Testis (tissue), 3 donors: ENCODE measurements around the gene RELA. TPM values are rescaled to one million over a fixed set of nuclear protein-coding genes. Genes with fewer than 3 reads are reported as not detected.
A peak's percentile ranks its signal among the peaks of the same experiment; 100 is the strongest.
"Not testable (repeated sequence)": the region's sequence is repeated elsewhere in the genome, so short reads cannot be mapped to it uniquely, and the experiment has no call there.

Experiments used
- DNase-seq: peaks from one replicate; pipeline ENCODE4 v3.0.0-alpha.2; 2019
- H3K27ac ChIP-seq, 2 donors: fragments of 200-600 bp; sonication (generic); one replicate each; pipeline ENCODE4 v1.5.1; 2019
- H3K27me3 ChIP-seq: fragments of 200-600 bp; sonication (generic); one replicate; pipeline ENCODE4 v1.5.1; 2019
- H3K36me3 ChIP-seq: fragments of 200-600 bp; sonication (generic); one replicate; pipeline ENCODE4 v1.5.1; 2017; ENCODE audit warnings: low read depth; ENCODE audit errors: missing control alignments
- H3K4me1 ChIP-seq: fragments of 200-600 bp; sonication (generic); one replicate; pipeline ENCODE4 v1.5.1; 2019
- H3K4me3 ChIP-seq, 2 donors: fragments of 200-600 bp; sonication (generic); one replicate each; pipeline ENCODE4 v1.5.1; 2017 to 2019
- H3K9me3 ChIP-seq: fragments of 200-600 bp; sonication (generic); one replicate; pipeline ENCODE4 v1.5.1; 2017
- POLR2A ChIP-seq: fragments of 450-650 bp; IDR thresholded peaks from one replicate; pipeline ENCODE4 v1.6.1; 2017; ENCODE audit warnings: antibody characterized with exemption, mild to moderate bottlenecking, moderate library complexity
- WGBS, 2 donors: methylation state at CpG; one replicate each; pipeline ENCODE4 v1.1.5; 2018; 5-methylcytosine and 5-hydroxymethylcytosine counted together
- intact Hi-C: fragments of 100-400 bp; cut with DNase I; formaldehyde crosslinking; loops from one replicate; pipeline ENCODE4 v1.15.1; 2023; ENCODE audit warnings: low total_unique reads
- polyA plus RNA-seq: library from polyadenylated mRNA; stranded (reverse); fragments of 350-450 nt; fragmentation: Illumina TruSeq; extraction: RNeasy Lipid Tissue Mini Kit (QIAGEN cat#74804); gene quantifications from one replicate; pipeline ENCODE4 v1.2.3, GENCODE V29; 2014; ENCODE audit warnings: low read depth, low replicate concordance; ENCODE audit not compliant: insufficient read depth
- total RNA-seq, 2 donors: library from RNA; depleted of rRNA; stranded (reverse); fragments of >200 nt; gene quantifications; one replicate each; pipeline ENCODE4 v1.2.3, GENCODE V29; 2016
- TF ChIP-seq, protein P1 (sequence below), 3 experiments: fragments of 450-650 bp in 2 of 3; fragments of 200-600 bp in 1 of 3; sonication (generic) in 1 of 3; IDR thresholded peaks; one replicate each; pipeline ENCODE4 v1.5.1; 2016 to 2019; ENCODE audit warnings: antibody characterized with exemption in 3 of 3, mild to moderate bottlenecking in 2 of 3, moderate library complexity in 1 of 3

RELA gene
- total and polyA plus RNA-seq, 3 donors from 2014 or later: 47.5 to 82.0 (median 64.9) TPM

DNA sequence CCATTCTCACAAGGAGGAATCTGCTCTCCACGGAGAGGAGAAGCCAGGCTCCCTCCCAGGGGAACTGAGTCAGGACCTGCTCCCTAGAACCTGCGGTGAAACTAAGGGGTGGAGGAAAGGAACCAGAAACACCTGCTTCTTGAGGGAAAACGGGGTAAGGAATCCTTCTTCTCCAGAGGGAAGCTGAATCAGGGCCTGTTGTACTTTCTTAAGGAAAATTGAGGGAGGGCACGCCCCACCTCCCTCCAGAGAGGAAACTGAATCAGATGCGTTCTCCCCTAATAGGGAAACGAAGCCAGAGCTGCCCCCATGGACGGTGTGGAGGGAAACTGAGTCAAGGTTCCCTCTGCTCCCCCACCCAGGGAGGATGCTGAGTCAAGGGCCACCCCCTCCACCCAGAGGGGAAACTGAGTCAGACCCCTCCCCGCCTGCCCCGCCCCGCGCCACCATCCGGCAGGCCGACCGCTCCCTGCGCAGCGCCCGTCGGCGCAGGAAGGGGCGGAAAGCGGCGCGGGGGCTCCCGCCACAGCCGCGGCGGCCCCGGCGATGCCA lies 393 bp downstream of the RELA start:
- Histone ChIP-seq H3K36me3 (no peaks in the 10 kb centered on the region), H3K4me1 (peaks cover 18% of the 10 kb centered on the region), H3K27me3 (no peaks in the 10 kb centered on the region), H3K9me3 (no peaks in the 10 kb centered on the region), H3K27ac (peak overlapping the region; percentile 61 to 93), H3K4me3 (peak overlapping the region; percentile 81 to 93)
- no peak for TF ChIP-seq POLR2A
- TF ChIP-seq, protein P1, sequence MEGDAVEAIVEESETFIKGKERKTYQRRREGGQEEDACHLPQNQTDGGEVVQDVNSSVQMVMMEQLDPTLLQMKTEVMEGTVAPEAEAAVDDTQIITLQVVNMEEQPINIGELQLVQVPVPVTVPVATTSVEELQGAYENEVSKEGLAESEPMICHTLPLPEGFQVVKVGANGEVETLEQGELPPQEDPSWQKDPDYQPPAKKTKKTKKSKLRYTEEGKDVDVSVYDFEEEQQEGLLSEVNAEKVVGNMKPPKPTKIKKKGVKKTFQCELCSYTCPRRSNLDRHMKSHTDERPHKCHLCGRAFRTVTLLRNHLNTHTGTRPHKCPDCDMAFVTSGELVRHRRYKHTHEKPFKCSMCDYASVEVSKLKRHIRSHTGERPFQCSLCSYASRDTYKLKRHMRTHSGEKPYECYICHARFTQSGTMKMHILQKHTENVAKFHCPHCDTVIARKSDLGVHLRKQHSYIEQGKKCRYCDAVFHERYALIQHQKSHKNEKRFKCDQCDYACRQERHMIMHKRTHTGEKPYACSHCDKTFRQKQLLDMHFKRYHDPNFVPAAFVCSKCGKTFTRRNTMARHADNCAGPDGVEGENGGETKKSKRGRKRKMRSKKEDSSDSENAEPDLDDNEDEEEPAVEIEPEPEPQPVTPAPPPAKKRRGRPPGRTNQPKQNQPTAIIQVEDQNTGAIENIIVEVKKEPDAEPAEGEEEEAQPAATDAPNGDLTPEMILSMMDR (IDR thresholded peaks at IDR 0.05): no peak
- intact Hi-C loops: no loop called here
- WGBS, 2 donors: 1 to 2% methylated on average over 7 to 20 of the region's 29 CpGs
- DNase-seq: no peak

DNA sequence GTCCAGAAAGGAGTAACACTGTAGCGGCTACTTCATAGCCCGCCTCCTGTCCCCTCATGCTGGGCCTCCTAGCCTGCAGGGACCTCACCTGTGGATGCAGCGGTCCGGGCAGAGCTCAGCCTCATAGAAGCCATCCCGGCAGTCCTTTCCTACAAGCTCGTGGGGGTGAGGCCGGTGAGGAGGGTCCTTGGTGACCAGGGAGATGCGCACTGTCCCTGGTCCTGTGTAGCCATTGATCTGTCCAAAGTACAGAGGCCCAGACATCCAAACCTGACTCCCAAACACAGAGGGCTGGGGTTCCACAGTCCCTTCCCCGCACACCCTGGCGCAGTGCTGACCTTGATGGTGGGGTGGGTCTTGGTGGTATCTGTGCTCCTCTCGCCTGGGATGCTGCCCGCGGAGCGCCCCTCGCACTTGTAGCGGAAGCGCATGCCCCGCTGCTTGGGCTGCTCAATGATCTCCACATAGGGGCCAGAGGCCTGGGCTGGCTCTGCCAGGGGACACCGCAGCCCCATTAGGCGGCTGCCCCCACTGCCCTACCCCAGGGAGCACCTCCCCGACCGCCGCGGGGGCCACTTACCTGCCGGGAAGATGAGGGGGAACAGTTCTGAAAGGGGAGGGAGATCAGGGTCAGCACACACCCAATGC lies 993 bp downstream of the RELA start:
- Histone ChIP-seq H3K9me3 (no peaks in the 10 kb centered on the region), H3K4me1 (peaks cover 18% of the 10 kb centered on the region), H3K4me3 (peak overlapping the region; percentile 81 to 93), H3K27me3 (no peaks in the 10 kb centered on the region), H3K27ac (peak overlapping the region; percentile 61 to 93), H3K36me3 (no peaks in the 10 kb centered on the region)
- WGBS, 2 donors: 43% methylated on average over 3 to 19 of the region's 25 CpGs
- DNase-seq: no peak
- intact Hi-C loops: no loop called here
- no peak for TF ChIP-seq POLR2A
- TF ChIP-seq, protein P1 (IDR thresholded peaks at IDR 0.05): no peak

DNA sequence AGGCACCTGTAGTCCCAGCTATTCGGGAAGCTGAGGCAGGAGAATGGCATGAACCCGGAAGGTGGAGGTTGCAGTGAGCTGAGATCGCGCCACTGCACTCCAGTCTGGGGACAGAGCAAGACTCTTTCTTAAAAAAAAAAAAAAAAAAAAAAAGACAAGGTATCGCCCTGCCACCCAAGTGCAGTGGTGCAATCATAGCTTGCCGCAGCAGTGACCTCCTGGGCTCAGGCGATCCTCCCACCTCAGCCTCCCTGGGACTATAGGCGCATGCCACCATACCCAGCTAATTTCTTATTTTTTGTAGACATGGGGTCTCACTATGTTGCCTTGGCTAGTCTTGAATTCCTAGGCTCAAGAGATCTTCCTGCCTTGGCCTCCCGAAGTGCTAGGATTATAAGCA lies 1.8 kb downstream of the RELA start:
- H3K27me3 ChIP-seq, H3K9me3 ChIP-seq, H3K27ac ChIP-seq, intact Hi-C loops, DNase-seq, H3K4me3 ChIP-seq, H3K36me3 ChIP-seq: not testable (repeated sequence)
- 93 to 98% methylated on average over 9 of the region's 9 CpGs for WGBS, 2 donors
- peaks cover 18% of the 10 kb centered on the region for H3K4me1 ChIP-seq

DNA sequence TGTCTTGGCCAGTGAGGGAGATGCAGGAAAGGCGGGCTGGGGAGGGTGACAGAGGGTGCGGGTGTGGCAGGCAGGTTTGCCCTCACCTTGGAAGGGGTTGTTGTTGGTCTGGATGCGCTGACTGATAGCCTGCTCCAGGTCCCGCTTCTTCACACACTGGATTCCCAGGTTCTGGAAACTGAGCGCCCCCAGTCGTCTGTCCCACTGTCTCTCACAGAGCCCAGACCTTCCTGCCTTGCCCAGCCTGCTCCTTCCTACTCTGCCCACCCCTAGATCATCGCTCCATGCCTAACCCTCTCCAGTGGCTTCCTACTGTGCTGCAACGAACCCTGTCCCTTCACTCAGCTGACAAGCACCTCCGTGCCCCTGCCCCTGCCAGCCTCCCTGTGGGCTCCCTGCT lies 2.7 kb downstream of the RELA start:
- TF ChIP-seq POLR2A: no peak
- TF ChIP-seq, protein P1 (IDR thresholded peaks at IDR 0.05): no peak
- H3K4me1 ChIP-seq: peaks cover 18% of the 10 kb centered on the region
- no peak overlapping the region for H3K4me3 ChIP-seq
- whole genome bisulfite sequencing, 2 donors: 92 to 94% methylated on average over 9 of the region's 9 CpGs
- no peaks in the 10 kb centered on the region for H3K36me3 ChIP-seq
- DNase-seq: no peak
- intact Hi-C loops: no loop called here
- H3K27ac ChIP-seq: no peak overlapping the region
- H3K9me3 ChIP-seq: no peaks in the 10 kb centered on the region
- no peaks in the 10 kb centered on the region for H3K27me3 ChIP-seq

DNA sequence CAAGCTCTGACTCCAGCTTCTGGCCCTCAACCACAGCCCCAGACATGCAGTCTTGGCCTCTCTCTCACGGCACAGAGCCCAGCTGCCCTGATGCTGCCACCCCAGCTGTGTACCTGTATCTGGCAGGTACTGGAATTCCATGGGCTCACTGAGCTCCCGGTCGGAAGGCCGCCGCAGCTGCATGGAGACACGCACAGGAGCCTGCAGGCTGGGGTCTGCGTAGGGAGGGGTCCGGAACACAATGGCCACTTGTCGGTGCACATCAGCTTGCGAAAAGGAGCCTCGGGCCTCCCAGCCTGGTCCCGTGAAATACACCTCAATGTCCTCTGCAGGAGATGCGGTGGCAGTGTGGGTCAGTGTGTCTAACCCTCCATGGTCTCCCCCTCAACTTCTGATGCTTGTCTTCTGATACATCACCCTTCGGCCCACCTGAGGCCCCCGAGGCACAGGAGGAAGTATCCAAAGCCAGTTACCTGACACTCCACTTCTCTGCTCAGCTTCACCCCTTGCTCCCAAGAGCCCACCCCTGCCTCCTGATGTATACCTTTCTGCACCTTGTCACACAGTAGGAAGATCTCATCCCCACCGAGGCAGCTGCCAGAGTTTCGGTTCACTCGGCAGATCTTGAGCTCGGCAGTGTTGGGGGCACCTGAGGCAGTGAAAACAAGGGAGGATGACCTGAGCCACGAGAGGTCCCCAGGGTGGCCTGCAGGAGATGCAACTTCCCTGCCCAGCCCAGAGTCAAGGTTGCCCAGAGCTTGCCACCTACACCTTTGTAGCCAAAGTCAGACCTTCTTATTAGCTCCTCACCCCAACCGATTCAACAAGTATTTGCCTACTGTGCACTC lies 4.3 kb downstream of the RELA start:
- Histone ChIP-seq H3K27ac (no peak overlapping the region), H3K9me3 (no peaks in the 10 kb centered on the region), H3K36me3 (no peaks in the 10 kb centered on the region), H3K4me1 (peaks cover 17% of the 10 kb centered on the region), H3K27me3 (no peaks in the 10 kb centered on the region), H3K4me3 (no peak overlapping the region)
- no peak for TF ChIP-seq POLR2A
- TF ChIP-seq, protein P1 (IDR thresholded peaks at IDR 0.05): no peak
- WGBS, 2 donors: 92 to 93% methylated on average over 13 to 21 of the region's 21 CpGs
- intact Hi-C loops: no loop called here
- no peak for DNase-seq
